ENCODE measurements around the gene ARRDC2. TPM values are rescaled to one million over a fixed set of nuclear protein-coding genes. Genes with fewer than 3 reads are reported as not detected.

ARRDC2 gene
- total and polyA plus RNA-seq, 9 of the 15 experiments (the other 6 are each of a cell fraction or from before 2014, with no cell fraction given) = 1.9 to 27.4 (median 15.2) TPM

- 39% methylated on average over 2 of the region's 3 CpGs for WGBS (ENCODE audit: insufficient coverage, low coverage, missing lambda C conversion rate)
- in situ Hi-C loops (cut with MboI) (no loop called here), intact Hi-C loops (cut with micrococcal nuclease) (no loop called here)
- no peaks in the 10 kb centered on the region; the same call in 1 of the 2 replicates for H4K20me1 ChIP-seq (replicated peaks; ENCODE audit: control insufficient read depth, insufficient read depth, low read length)
- no peak overlapping the region for H3K9ac ChIP-seq (ENCODE audit: insufficient read depth in 1 of 2, low read depth in 2 of 2, low read length in 2 of 2)
- BruUV-seq (replicated peaks) = no TSS peak
- TF ChIP-seq ZBTB49 (CRISPR knock-in tag; IDR thresholded peaks at IDR 0.05; ENCODE audit: borderline replicate concordance) = no peak
- TF ChIP-seq PTRF (tag; IDR thresholded peaks at IDR 0.05) = no peak
- TF ChIP-seq CSDE1 (IDR thresholded peaks at IDR 0.05) = no peak
- no peak for TF ChIP-seq ZNF12 (CRISPR knock-in tag; IDR thresholded peaks at IDR 0.05)
- no peak for TF ChIP-seq ZNF592 (IDR thresholded peaks at IDR 0.05)
- TF ChIP-seq CCNT2 (IDR thresholded peaks at IDR 0.05; ENCODE audit: borderline replicate concordance, extremely low read depth, insufficient read length, low read depth, low read length) = no peak
- TF ChIP-seq RAD21 (CRISPR knock-in tag; conservative IDR thresholded peaks at IDR 0.05 in 1 of 2, IDR thresholded peaks at IDR 0.05 in 1 of 2) = no peak
- TF ChIP-seq JUN (IDR thresholded peaks at IDR 0.05; ENCODE audit: borderline replicate concordance, low read depth, low read length) = no peak
- no peak for TF ChIP-seq JUN (CRISPR knock-in tag; IDR thresholded peaks at IDR 0.05; ENCODE audit: borderline replicate concordance)
- no peak for TF ChIP-seq SLC30A9 (CRISPR knock-in tag; IDR thresholded peaks at IDR 0.05)
- TF ChIP-seq HMG20B (CRISPR knock-in tag; IDR thresholded peaks at IDR 0.05) = no peak
- no peaks in the 10 kb centered on the region for H3K79me2 ChIP-seq (ENCODE audit: control insufficient read depth, insufficient read depth, low read length)
- POLR2A ChIA-PET = no interaction called here
- peaks cover 13 to 14% of the 10 kb centered on the region in 2 experiments for H3K27me3 ChIP-seq (ENCODE audit: control insufficient read depth in 2 of 2, insufficient read depth in 2 of 2, low read length in 2 of 2)
- H3K4me3 ChIP-seq = no peak overlapping the region
- ATAC-seq = no peak
- DNase-seq (ENCODE audit: extremely low read depth in 1 of 4, low spot score in 3 of 4) = no peak
- CTCF ChIA-PET (ENCODE audit: low intra/inter-chr PET ratio) = no interaction called here
- no peak overlapping the region for H3K27ac ChIP-seq (ENCODE audit: extremely low read depth, low read depth, low read length)
- no peak overlapping the region for H3K4me2 ChIP-seq (ENCODE audit: insufficient read depth, low read length)
- 0 out of 2 replicates have a peak, but pooled peaks cover 3% of the 10 kb centered on the region for H3K9me3 ChIP-seq (replicated peaks; ENCODE audit: control insufficient read depth, insufficient read depth, low read depth, low read length)
- no peak for FAIRE-seq
- no peak overlapping the region for H2AFZ ChIP-seq (ENCODE audit: low read depth, low read length)
- no peaks in the 10 kb centered on the region for H3K36me3 ChIP-seq (ENCODE audit: control insufficient read depth, insufficient read depth, low read length)
- no peaks in the 10 kb centered on the region for H3K9me1 ChIP-seq (ENCODE audit: control insufficient read depth, insufficient read depth, low read length)
- H3K4me1 ChIP-seq (replicated peaks in 1 of 2; ENCODE audit: control insufficient read depth in 2 of 2, insufficient read depth in 2 of 2, low read length in 2 of 2) = peaks cover 3 to 13% of the 10 kb centered on the region in 2 experiments; a peak in 3 of 5 replicates
Observed at GRCh38 chr19:18043676-18044075, 35.7 kb downstream of the ARRDC2 start.
